Endothelial cell of umbilical vein (primary cell): Measurements from ENCODE around the gene ADGRD2. TPM values are rescaled to one million over a fixed set of nuclear protein-coding genes. Genes with fewer than 3 reads are reported as not detected.

Experiments used
- BruUV-seq: library from RNA; stranded (reverse); fragments of 400-500 nt; replicated peaks from 2 replicates; lab custom pipeline; 2021; lab: Mats Ljungman, UMichigan
- CTCF ChIA-PET: fragments of 300-600, 350-600 bp; sonication (Branson Sonifier 250); formaldehyde crosslinking; loops from one replicate; lab custom pipeline; 2021; ENCODE audit warnings: antibody characterized with exemption, inconsistent platforms; lab: Charles Lee
- POLR2A ChIA-PET: fragments of 300-600, 350-600 bp; sonication (Branson Sonifier 250); formaldehyde crosslinking; loops from one replicate; lab custom pipeline; 2021; ENCODE audit warnings: antibody characterized with exemption, inconsistent platforms; lab: Charles Lee
- DNase-seq: peaks from one replicate; pipeline ENCODE4 v3.0.0-alpha.2; 2011; ENCODE audit warnings: low read depth, low spot score
- FAIRE-seq: peaks from 2 replicates; lab custom pipeline; 2011; peaks lifted over from hg19 to GRCh38; lab: Jason Lieb, UNC
- H2AFZ ChIP-seq: 2 replicates; pipeline ENCODE4 v1.6.0; 2012; ENCODE audit warnings: low read depth, low read length, control low read depth, inconsistent platforms
- H3K27ac ChIP-seq: 2 replicates; pipeline ENCODE4 v1.5.1; 2011; ENCODE audit warnings: low read depth, mild to moderate bottlenecking, control low read depth, low read length, moderate library complexity; ENCODE audit not compliant: insufficient read depth
- H3K27me3 ChIP-seq, 2 experiments: 2 replicates each; pipeline versions ENCODE4 v1.6.0 to v1.6.1; 2011; ENCODE audit warnings: low read length in 2 of 2, mixed read lengths in 1 of 2; ENCODE audit not compliant: control insufficient read depth in 2 of 2, insufficient read depth in 2 of 2
- H3K36me3 ChIP-seq, 2 experiments: 2 replicates in 1 of 2; 3 replicates in 1 of 2; pipeline ENCODE4 v1.5.1; 2011; ENCODE audit warnings: low read length in 2 of 2, mild to moderate bottlenecking in 1 of 2, moderate library complexity in 1 of 2; ENCODE audit not compliant: control insufficient read depth in 2 of 2, insufficient read depth in 2 of 2; ENCODE audit errors: extremely low read depth in 1 of 2
- H3K4me1 ChIP-seq: 3 replicates; pipeline ENCODE4 v1.5.1; 2011; ENCODE audit warnings: mild to moderate bottlenecking, low read length; ENCODE audit not compliant: control insufficient read depth, insufficient read depth; ENCODE audit errors: extremely low read depth
- H3K4me2 ChIP-seq: 2 replicates; pipeline ENCODE4 v1.6.1; 2011; ENCODE audit warnings: low read length, control low read depth, mixed read lengths; ENCODE audit not compliant: insufficient read depth
- H3K4me3 ChIP-seq, 3 experiments: fragments of 200-600 bp in 1 of 3; sonication (generic), shearing (Covaris generic) in 1 of 3; replicated peaks in 1 of 3; 2 replicates each; pipeline ENCODE4 v1.5.1; 2011 to 2016; ENCODE audit warnings: control low read depth in 3 of 3, low read length in 3 of 3, mild to moderate bottlenecking in 2 of 3, inconsistent platforms in 1 of 3, low read depth in 1 of 3, moderate library complexity in 1 of 3; ENCODE audit not compliant: insufficient read depth in 1 of 3
- H3K79me2 ChIP-seq: 2 replicates; pipeline ENCODE4 v1.6.0; 2012; ENCODE audit warnings: low read length, inconsistent platforms; ENCODE audit not compliant: control insufficient read depth, insufficient read depth
- H3K9ac ChIP-seq: replicated peaks from 2 replicates; pipeline ENCODE3; 2011; ENCODE audit warnings: low read length, control low read depth; ENCODE audit not compliant: insufficient read depth; ENCODE audit errors: extremely low read depth
- H3K9me1 ChIP-seq: replicated peaks from 3 replicates; pipeline ENCODE4 v1.6.0; 2011; ENCODE audit warnings: mild to moderate bottlenecking, low read length; ENCODE audit not compliant: control insufficient read depth, insufficient read depth; ENCODE audit errors: extremely low read depth
- H3K9me3 ChIP-seq: replicated peaks from 2 replicates; pipeline ENCODE4 v1.5.1; 2012; ENCODE audit warnings: low read length, inconsistent platforms; ENCODE audit not compliant: control insufficient read depth, insufficient read depth
- H4K20me1 ChIP-seq: replicated peaks from 2 replicates; pipeline ENCODE3; 2011; ENCODE audit warnings: mild to moderate bottlenecking, low read length; ENCODE audit not compliant: control insufficient read depth, insufficient read depth; ENCODE audit errors: extremely low read depth
- CTCF ChIP-seq, 2 donors: IDR thresholded peaks; 1 replicate in 1 of 2; 2 replicates in 1 of 2; pipeline ENCODE4 v1.5.1; 2011; ENCODE audit warnings: low read length in 2 of 2, mild to moderate bottlenecking in 2 of 2, moderate library complexity in 2 of 2, control low read depth in 1 of 2, inconsistent platforms in 1 of 2, low read depth in 1 of 2; ENCODE audit not compliant: insufficient read depth in 1 of 2; ENCODE audit errors: extremely low read depth in 1 of 2
- EZH2 ChIP-seq: IDR thresholded peaks from 2 replicates; pipeline ENCODE4 v1.6.1; 2012; ENCODE audit warnings: borderline replicate concordance, low read depth, mild to moderate bottlenecking, moderate library complexity, low read length, inconsistent platforms; ENCODE audit not compliant: severe bottlenecking
- FOS ChIP-seq: IDR thresholded peaks from 2 replicates; pipeline ENCODE4 v1.6.1; 2011; ENCODE audit warnings: mild to moderate bottlenecking, low read length, moderate library complexity, borderline replicate concordance; ENCODE audit not compliant: insufficient read depth
- GATA2 ChIP-seq: IDR thresholded peaks from 2 replicates; pipeline ENCODE4 v1.7.0; 2011; ENCODE audit warnings: low read depth, mild to moderate bottlenecking, moderate library complexity, mixed read lengths, low read length; ENCODE audit not compliant: insufficient read length, insufficient read depth
- JUN ChIP-seq: IDR thresholded peaks from 2 replicates; pipeline ENCODE4 v1.6.1; 2011; ENCODE audit warnings: borderline replicate concordance, low read depth; ENCODE audit not compliant: insufficient read length, insufficient read depth
- MAX ChIP-seq: IDR thresholded peaks from 2 replicates; pipeline ENCODE4 v1.6.1; 2011; ENCODE audit not compliant: insufficient read depth, insufficient read length
- MYC ChIP-seq: IDR thresholded peaks from one replicate; pipeline ENCODE4 v1.6.1; 2011; ENCODE audit warnings: mild to moderate bottlenecking, low read depth, low read length
- POLR2A ChIP-seq: IDR thresholded peaks from 2 replicates; pipeline ENCODE4 v1.6.1; 2012; ENCODE audit warnings: low read depth, mild to moderate bottlenecking, control low read depth, low read length
- POLR2AphosphoS5 ChIP-seq: IDR thresholded peaks from 2 replicates; pipeline ENCODE4 v1.6.1; 2012; ENCODE audit warnings: low read depth, mild to moderate bottlenecking, control low read depth, low read length, moderate library complexity; ENCODE audit not compliant: insufficient read depth
- dilution Hi-C: fragments of 300-500 bp; cut with MboI; formaldehyde crosslinking; loops from one replicate; pipeline ENCODE4 v1.15.0; 2019; ENCODE audit warnings: low sequenced_read_pairs; ENCODE audit not compliant: extremely low pct_ligation_motif_present
- intact Hi-C: fragments of 100-400 bp; cut with micrococcal nuclease; formaldehyde crosslinking; loops from one replicate; pipeline ENCODE4 v1.10.0; 2022
- polyA plus RNA-seq, 4 experiments: library from polyadenylated mRNA; depleted of rRNA in 3 of 4; stranded (reverse) in 3 of 4; unstranded in 1 of 4; fragments of >200 nt; gene quantifications; 2 replicates each; pipeline versions ENCODE4 v1.2.1 to v1.2.3, GENCODE V29; 2011 to 2012; ENCODE audit warnings: missing spikeins in 1 of 4
- total RNA-seq: library from RNA; stranded (reverse); gene quantifications from 2 replicates; pipeline ENCODE4 v1.2.3, GENCODE V29; 2021

Gene ADGRD2
- total and polyA plus RNA-seq, 2 donors (not counting 3 experiments of a cell fraction or from before 2014, with no cell fraction given): not detected

GRCh38 chr9:124514874-124515273, 64.6 kb downstream of the ADGRD2 start:
- H2AFZ ChIP-seq: no peak overlapping the region
- no peak overlapping the region for H3K9ac ChIP-seq
- intact Hi-C loops: no loop called here
- no peaks in the 10 kb centered on the region for H3K9me3 ChIP-seq
- no peaks in the 10 kb centered on the region for H3K27me3 ChIP-seq
- dilution Hi-C loops: no loop called here
- H3K4me2 ChIP-seq: no peak overlapping the region
- H3K27ac ChIP-seq: no peak overlapping the region
- no peaks in the 10 kb centered on the region for H3K9me1 ChIP-seq
- H3K4me1 ChIP-seq: no peaks in the 10 kb centered on the region
- CTCF ChIA-PET: interaction anchor here (1.3 to 5.5 kb wide), 2 partner anchors 21 to 102 kb away, joined by 4 to 28 read pairs; no protein-coding TSS in a partner anchor
- H3K36me3 ChIP-seq: no peaks in the 10 kb centered on the region
- H3K4me3 ChIP-seq: no peak overlapping the region
- POLR2A ChIA-PET: no interaction called here
- H3K79me2 ChIP-seq: no peaks in the 10 kb centered on the region
- FAIRE-seq: no peak
- no TSS peak for BruUV-seq
- no peak for DNase-seq
- no peaks in the 10 kb centered on the region for H4K20me1 ChIP-seq
- TF ChIP-seq JUN (no peak), GATA2 (no peak)

- CTCF ChIA-PET: interaction anchor here (1.4 to 5.5 kb wide), 2 partner anchors 9 to 19 kb away, joined by 4 to 28 read pairs; no protein-coding TSS in a partner anchor
- H3K36me3 ChIP-seq: no peaks in the 10 kb centered on the region
- dilution Hi-C loops (no loop called here), intact Hi-C loops (no loop called here)
- FAIRE-seq (no peak), DNase-seq (no peak)
- no peak overlapping the region for H3K4me3 ChIP-seq
- no peak overlapping the region for H3K27ac ChIP-seq
- no TSS peak for BruUV-seq
- H3K9me1 ChIP-seq: no peaks in the 10 kb centered on the region
- H3K9ac ChIP-seq: no peak overlapping the region
- H4K20me1 ChIP-seq: no peaks in the 10 kb centered on the region
- no peak for TF ChIP-seq FOS
- no peak for TF ChIP-seq POLR2AphosphoS5
- TF ChIP-seq MYC: no peak
- no peak for TF ChIP-seq CTCF (IDR thresholded peaks at IDR 0.05; ENCODE audit: extremely low read depth in 1 of 2, insufficient read depth in 1 of 2, low read depth in 1 of 2, low read length in 2 of 2)
- TF ChIP-seq POLR2A: no peak
- TF ChIP-seq JUN: no peak
- TF ChIP-seq GATA2: no peak
- TF ChIP-seq EZH2: no peak
- TF ChIP-seq MAX: no peak
- H3K79me2 ChIP-seq: no peaks in the 10 kb centered on the region
- peaks cover 0 to under 1% of the 10 kb centered on the region in 2 experiments for H3K27me3 ChIP-seq
- POLR2A ChIA-PET: no interaction called here
- H3K4me2 ChIP-seq: no peak overlapping the region
- H3K9me3 ChIP-seq: no peaks in the 10 kb centered on the region
- H2AFZ ChIP-seq: no peak overlapping the region
- H3K4me1 ChIP-seq: no peaks in the 10 kb centered on the region
Observed at GRCh38 chr9:124517600-124517999, 67.3 kb downstream of the ADGRD2 start.
